C4-2B (cell line): ENCODE results near the gene MALRD1.

ENCODE experiments used
- CTCF ChIP-seq: fragments of 450-650 bp; conservative IDR thresholded peaks from 2 replicates; pipeline ENCODE4 v1.5.1; 2017; ENCODE audit warnings: mild to moderate bottlenecking
- ZFX ChIP-seq: fragments of 450-650 bp; IDR thresholded peaks from 2 replicates; pipeline ENCODE4 v1.6.1; 2017

- TF ChIP-seq CTCF = peak; percentile 21
- TF ChIP-seq ZFX = no peak
These were observed 362.5 kb downstream of the MALRD1 start for GRCh38 chr10:19411119-19411518.
